ENCODE results near the gene HES5. TPM values are rescaled to one million over a fixed set of nuclear protein-coding genes. Genes with fewer than 3 reads are reported as not detected.
A peak's percentile ranks its signal among the peaks of the same experiment; 100 is the strongest.

Gene HES5
- total and polyA plus RNA-seq, 2 experiments from 2014 or later = 0.16 to 0.21 TPM

GRCh38 chr1:2544093-2544874, 14.2 kb upstream of the HES5 start:
- peaks cover 7% of the 10 kb centered on the region; the same call in 1 of the 2 replicates for H3F3A ChIP-seq (replicated peaks; ENCODE audit: low read depth)
- no peak for ATAC-seq
- peaks cover 16% of the 10 kb centered on the region; the same call in 1 of the 2 replicates for H3K4me1 ChIP-seq (ENCODE audit: insufficient read depth)
- H3K9me3 Mint-ChIP-seq = no peaks in the 10 kb centered on the region
- H4K20me1 ChIP-seq (replicated peaks; ENCODE audit: insufficient read depth) = no peaks in the 10 kb centered on the region
- H3K27ac Mint-ChIP-seq = no peak overlapping the region
- peaks cover 5% of the 10 kb centered on the region; the same call in 1 of the 3 replicates for H3K4me1 Mint-ChIP-seq
- H3K36me3 ChIP-seq (ENCODE audit: insufficient read depth) = no peaks in the 10 kb centered on the region
- H3K79me2 ChIP-seq (replicated peaks; ENCODE audit: insufficient read depth) = no peaks in the 10 kb centered on the region
- no peaks in the 10 kb centered on the region for H3K9me2 ChIP-seq (ENCODE audit: insufficient read depth)
- no peak overlapping the region for H3K4me3 Mint-ChIP-seq
- H3K27me3 Mint-ChIP-seq (ENCODE audit: insufficient read depth, low read depth, poor library complexity) = peaks cover 20% of the 10 kb centered on the region
- H3K27me3 ChIP-seq (ENCODE audit: insufficient read depth) = peaks cover 12% of the 10 kb centered on the region; the same call in 1 of the 2 replicates
- TF ChIP-seq, protein P1, sequence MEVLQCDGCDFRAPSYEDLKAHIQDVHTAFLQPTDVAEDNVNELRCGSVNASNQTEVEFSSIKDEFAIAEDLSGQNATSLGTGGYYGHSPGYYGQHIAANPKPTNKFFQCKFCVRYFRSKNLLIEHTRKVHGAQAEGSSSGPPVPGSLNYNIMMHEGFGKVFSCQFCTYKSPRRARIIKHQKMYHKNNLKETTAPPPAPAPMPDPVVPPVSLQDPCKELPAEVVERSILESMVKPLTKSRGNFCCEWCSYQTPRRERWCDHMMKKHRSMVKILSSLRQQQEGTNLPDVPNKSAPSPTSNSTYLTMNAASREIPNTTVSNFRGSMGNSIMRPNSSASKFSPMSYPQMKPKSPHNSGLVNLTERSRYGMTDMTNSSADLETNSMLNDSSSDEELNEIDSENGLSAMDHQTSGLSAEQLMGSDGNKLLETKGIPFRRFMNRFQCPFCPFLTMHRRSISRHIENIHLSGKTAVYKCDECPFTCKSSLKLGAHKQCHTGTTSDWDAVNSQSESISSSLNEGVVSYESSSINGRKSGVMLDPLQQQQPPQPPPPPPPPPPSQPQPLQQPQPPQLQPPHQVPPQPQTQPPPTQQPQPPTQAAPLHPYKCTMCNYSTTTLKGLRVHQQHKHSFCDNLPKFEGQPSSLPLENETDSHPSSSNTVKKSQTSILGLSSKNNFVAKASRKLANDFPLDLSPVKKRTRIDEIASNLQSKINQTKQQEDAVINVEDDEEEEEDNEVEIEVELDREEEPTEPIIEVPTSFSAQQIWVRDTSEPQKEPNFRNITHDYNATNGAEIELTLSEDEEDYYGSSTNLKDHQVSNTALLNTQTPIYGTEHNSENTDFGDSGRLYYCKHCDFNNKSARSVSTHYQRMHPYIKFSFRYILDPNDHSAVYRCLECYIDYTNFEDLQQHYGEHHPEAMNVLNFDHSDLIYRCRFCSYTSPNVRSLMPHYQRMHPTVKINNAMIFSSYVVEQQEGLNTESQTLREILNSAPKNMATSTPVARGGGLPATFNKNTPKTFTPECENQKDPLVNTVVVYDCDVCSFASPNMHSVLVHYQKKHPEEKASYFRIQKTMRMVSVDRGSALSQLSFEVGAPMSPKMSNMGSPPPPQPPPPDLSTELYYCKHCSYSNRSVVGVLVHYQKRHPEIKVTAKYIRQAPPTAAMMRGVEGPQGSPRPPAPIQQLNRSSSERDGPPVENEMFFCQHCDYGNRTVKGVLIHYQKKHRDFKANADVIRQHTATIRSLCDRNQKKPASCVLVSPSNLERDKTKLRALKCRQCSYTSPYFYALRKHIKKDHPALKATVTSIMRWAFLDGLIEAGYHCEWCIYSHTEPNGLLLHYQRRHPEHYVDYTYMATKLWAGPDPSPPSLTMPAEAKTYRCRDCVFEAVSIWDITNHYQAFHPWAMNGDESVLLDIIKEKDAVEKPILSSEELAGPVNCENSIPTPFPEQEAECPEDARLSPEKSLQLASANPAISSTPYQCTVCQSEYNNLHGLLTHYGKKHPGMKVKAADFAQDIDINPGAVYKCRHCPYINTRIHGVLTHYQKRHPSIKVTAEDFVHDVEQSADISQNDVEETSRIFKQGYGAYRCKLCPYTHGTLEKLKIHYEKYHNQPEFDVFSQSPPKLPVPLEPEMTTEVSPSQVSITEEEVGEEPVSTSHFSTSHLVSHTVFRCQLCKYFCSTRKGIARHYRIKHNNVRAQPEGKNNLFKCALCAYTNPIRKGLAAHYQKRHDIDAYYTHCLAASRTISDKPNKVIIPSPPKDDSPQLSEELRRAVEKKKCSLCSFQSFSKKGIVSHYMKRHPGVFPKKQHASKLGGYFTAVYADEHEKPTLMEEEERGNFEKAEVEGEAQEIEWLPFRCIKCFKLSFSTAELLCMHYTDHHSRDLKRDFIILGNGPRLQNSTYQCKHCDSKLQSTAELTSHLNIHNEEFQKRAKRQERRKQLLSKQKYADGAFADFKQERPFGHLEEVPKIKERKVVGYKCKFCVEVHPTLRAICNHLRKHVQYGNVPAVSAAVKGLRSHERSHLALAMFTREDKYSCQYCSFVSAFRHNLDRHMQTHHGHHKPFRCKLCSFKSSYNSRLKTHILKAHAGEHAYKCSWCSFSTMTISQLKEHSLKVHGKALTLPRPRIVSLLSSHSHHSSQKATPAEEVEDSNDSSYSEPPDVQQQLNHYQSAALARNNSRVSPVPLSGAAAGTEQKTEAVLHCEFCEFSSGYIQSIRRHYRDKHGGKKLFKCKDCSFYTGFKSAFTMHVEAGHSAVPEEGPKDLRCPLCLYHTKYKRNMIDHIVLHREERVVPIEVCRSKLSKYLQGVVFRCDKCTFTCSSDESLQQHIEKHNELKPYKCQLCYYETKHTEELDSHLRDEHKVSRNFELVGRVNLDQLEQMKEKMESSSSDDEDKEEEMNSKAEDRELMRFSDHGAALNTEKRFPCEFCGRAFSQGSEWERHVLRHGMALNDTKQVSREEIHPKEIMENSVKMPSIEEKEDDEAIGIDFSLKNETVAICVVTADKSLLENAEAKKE (CRISPR knock-in tag; IDR thresholded peaks at IDR 0.05) = no peak
- TF ChIP-seq POLR2AphosphoS5 (IDR thresholded peaks at IDR 0.05; ENCODE audit: low read depth) (no peak), ZNF114 (CRISPR knock-in tag; IDR thresholded peaks at IDR 0.05) (no peak), NANOG (IDR thresholded peaks at IDR 0.05; ENCODE audit: borderline replicate concordance) (no peak), ETS1 (IDR thresholded peaks at IDR 0.05) (no peak), JUNB (IDR thresholded peaks at IDR 0.05; ENCODE audit: unreplicated experiment) (no peak), CREB1 (CRISPR knock-in tag; IDR thresholded peaks at IDR 0.05; ENCODE audit: low read depth) (no peak), EZH2 (IDR thresholded peaks at IDR 0.05; ENCODE audit: low read depth, unreplicated experiment) (no peak), ZNF331 (CRISPR knock-in tag; IDR thresholded peaks at IDR 0.05; ENCODE audit: low read depth) (no peak), STAT1 (IDR thresholded peaks at IDR 0.05; ENCODE audit: unreplicated experiment) (no peak), EZH2phosphoT487 (IDR thresholded peaks at IDR 0.05; ENCODE audit: unreplicated experiment) (no peak)
- TF ChIP-seq, protein P2, sequence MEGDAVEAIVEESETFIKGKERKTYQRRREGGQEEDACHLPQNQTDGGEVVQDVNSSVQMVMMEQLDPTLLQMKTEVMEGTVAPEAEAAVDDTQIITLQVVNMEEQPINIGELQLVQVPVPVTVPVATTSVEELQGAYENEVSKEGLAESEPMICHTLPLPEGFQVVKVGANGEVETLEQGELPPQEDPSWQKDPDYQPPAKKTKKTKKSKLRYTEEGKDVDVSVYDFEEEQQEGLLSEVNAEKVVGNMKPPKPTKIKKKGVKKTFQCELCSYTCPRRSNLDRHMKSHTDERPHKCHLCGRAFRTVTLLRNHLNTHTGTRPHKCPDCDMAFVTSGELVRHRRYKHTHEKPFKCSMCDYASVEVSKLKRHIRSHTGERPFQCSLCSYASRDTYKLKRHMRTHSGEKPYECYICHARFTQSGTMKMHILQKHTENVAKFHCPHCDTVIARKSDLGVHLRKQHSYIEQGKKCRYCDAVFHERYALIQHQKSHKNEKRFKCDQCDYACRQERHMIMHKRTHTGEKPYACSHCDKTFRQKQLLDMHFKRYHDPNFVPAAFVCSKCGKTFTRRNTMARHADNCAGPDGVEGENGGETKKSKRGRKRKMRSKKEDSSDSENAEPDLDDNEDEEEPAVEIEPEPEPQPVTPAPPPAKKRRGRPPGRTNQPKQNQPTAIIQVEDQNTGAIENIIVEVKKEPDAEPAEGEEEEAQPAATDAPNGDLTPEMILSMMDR (conservative IDR thresholded peaks at IDR 0.05; ENCODE audit: low read depth in 2 of 2) = no peak
- TF ChIP-seq, protein P3, sequence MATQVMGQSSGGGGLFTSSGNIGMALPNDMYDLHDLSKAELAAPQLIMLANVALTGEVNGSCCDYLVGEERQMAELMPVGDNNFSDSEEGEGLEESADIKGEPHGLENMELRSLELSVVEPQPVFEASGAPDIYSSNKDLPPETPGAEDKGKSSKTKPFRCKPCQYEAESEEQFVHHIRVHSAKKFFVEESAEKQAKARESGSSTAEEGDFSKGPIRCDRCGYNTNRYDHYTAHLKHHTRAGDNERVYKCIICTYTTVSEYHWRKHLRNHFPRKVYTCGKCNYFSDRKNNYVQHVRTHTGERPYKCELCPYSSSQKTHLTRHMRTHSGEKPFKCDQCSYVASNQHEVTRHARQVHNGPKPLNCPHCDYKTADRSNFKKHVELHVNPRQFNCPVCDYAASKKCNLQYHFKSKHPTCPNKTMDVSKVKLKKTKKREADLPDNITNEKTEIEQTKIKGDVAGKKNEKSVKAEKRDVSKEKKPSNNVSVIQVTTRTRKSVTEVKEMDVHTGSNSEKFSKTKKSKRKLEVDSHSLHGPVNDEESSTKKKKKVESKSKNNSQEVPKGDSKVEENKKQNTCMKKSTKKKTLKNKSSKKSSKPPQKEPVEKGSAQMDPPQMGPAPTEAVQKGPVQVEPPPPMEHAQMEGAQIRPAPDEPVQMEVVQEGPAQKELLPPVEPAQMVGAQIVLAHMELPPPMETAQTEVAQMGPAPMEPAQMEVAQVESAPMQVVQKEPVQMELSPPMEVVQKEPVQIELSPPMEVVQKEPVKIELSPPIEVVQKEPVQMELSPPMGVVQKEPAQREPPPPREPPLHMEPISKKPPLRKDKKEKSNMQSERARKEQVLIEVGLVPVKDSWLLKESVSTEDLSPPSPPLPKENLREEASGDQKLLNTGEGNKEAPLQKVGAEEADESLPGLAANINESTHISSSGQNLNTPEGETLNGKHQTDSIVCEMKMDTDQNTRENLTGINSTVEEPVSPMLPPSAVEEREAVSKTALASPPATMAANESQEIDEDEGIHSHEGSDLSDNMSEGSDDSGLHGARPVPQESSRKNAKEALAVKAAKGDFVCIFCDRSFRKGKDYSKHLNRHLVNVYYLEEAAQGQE (IDR thresholded peaks at IDR 0.05; ENCODE audit: unreplicated experiment) = no peak
- peak overlapping the region; percentile 65; the same call in 1 of the 2 replicates for H3K4me2 ChIP-seq
- H3K36me3 Mint-ChIP-seq (ENCODE audit: low read depth) = no peaks in the 10 kb centered on the region
- H2AFZ ChIP-seq = no peak overlapping the region
- no peak for DNase-seq (ENCODE audit: low spot score)
- no peak overlapping the region for H3K27ac ChIP-seq (ENCODE audit: low read depth)
- peak overlapping the region; percentile 34; the same call in 1 of the 2 replicates for H3K4me3 ChIP-seq
